GM21390 (cell line): ENCODE data around the gene OTX2.

Experiments used
- ATAC-seq: cut with Tn5 transposase; IDR thresholded peaks from one replicate; pipeline ENCODE4 v1.9.1; 2021; ENCODE audit not compliant: unreplicated experiment

OTX2 gene

GRCh38 chr14:56812364-56813141 is 2.3 kb upstream of the OTX2 start:
- ATAC-seq = no peak

- no peak for ATAC-seq
Measured at GRCh38 chr14:56811593-56812363, 1.5 kb upstream of the OTX2 start.

GRCh38 chr14:56810836-56811592 is 735 bp upstream of the OTX2 start:
- ATAC-seq = no peak

- no peak for ATAC-seq
Measured at GRCh38 chr14:56809270-56810146, 771 bp downstream of the OTX2 start.

- ATAC-seq = no peak
Measured at GRCh38 chr14:56808383-56809269, 1.7 kb downstream of the OTX2 start.

- ATAC-seq = no peak
Measured at GRCh38 chr14:56808110-56808382, 2.2 kb downstream of the OTX2 start.

GRCh38 chr14:56807386-56808109 is 2.7 kb downstream of the OTX2 start:
- no peak for ATAC-seq

- ATAC-seq = no peak
Measured at GRCh38 chr14:56806760-56807159, 3.5 kb downstream of the OTX2 start.

- no peak for ATAC-seq
Measured at GRCh38 chr14:56805992-56806727, 4.1 kb downstream of the OTX2 start.

GRCh38 chr14:56805201-56805991 is 4.9 kb downstream of the OTX2 start:
- no peak for ATAC-seq

GRCh38 chr14:56803816-56804535 is 6.3 kb downstream of the OTX2 start:
- no peak for ATAC-seq

GRCh38 chr14:56801920-56802319 is 8.4 kb downstream of the OTX2 start:
- ATAC-seq = no peak

GRCh38 chr14:56799343-56799645 is 11.0 kb downstream of the OTX2 start:
- no peak for ATAC-seq

GRCh38 chr14:56798447-56799342 is 11.6 kb downstream of the OTX2 start:
- no peak for ATAC-seq

GRCh38 chr14:56797569-56798446 is 12.5 kb downstream of the OTX2 start:
- ATAC-seq = no peak
